Epithelial cell of esophagus (primary cell): ENCODE measurements around the gene IFNL4.
A peak's percentile ranks its signal among the peaks of the same experiment; 100 is the strongest.
"Not testable (repeated sequence)": the region's sequence is repeated elsewhere in the genome, so short reads cannot be mapped to it uniquely, and the experiment has no call there.

Experiments used
- DNase-seq: peaks from one replicate; pipeline ENCODE4 v3.0.0; 2010; ENCODE audit warnings: low read depth
- H3K4me3 ChIP-seq: 2 replicates; pipeline ENCODE4 v1.5.1; 2011; ENCODE audit warnings: mild to moderate bottlenecking, low read length, control low read depth
- CTCF ChIP-seq: IDR thresholded peaks from 2 replicates; pipeline ENCODE4 v1.5.1; 2011; ENCODE audit warnings: low read depth, mild to moderate bottlenecking, low read length, control low read depth, inconsistent platforms; ENCODE audit not compliant: insufficient read depth; ENCODE audit errors: missing control alignments

IFNL4 gene

DNA sequence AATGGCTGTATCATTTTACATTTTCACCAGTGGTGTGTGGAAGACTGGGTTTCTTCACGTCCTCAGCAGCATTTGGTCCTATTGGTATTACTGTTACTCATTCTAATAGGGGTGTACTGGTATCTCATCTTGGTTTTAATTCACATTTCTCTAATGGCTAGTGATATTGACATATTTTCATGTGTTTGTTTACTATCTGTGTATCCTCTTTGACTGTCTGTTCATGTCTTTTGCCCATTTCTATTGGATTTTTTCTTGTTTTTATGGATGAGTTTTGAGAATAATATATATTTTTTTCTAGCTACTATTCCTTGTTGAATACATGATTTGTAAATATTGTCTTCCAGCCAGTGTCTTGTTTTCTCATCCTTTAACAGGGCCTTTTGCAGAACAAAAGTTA, 33.4 kb upstream of the IFNL4 start:
- DNase-seq = no peak
- TF ChIP-seq CTCF = no peak
- no peak overlapping the region for H3K4me3 ChIP-seq

DNA sequence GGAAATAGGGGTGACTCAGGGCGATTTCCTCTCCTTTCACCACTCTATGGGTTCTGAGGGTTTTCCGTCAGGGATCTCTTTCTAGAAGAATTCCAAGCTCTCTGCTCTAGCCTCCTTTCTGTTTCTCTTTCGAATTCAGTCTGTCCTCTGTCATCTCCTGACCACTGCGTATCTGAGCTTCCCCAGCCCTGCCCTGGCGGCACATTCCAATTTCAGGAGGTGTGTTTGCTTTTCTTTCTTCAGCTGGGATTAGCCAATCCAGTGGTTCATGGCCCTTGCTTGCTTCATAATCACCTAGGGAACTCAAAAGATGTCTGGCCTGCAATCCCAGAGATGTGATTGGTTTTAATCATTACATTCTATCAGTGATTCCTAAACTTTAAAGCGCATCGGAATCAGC, 28.9 kb upstream of the IFNL4 start:
- no peak overlapping the region for H3K4me3 ChIP-seq
- TF ChIP-seq CTCF = no peak
- peak; percentile 22 for DNase-seq

DNA sequence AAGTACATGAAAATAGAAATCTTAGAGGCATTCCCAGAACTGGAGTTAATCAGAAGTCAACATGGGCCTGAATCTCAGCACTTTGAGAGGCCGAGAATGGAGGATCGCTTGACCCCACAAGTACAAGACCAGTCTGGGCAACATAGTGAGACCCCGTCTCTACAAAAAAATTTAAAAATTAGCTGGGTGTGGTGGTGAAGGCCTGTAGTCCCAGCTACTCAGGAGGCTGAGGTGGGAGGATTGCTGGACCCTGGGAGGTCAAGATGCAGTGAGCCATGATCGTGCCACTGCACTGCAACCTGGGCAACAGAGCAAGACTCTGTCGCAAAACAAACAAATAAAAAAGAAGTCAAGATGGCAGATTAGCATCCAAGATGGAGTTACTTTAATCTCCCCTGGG, 28.1 kb upstream of the IFNL4 start:
- DNase-seq = no peak
- H3K4me3 ChIP-seq = no peak overlapping the region

GRCh38 chr19:39275578-39275977, 26.9 kb upstream of the IFNL4 start:
- DNase-seq = no peak
- TF ChIP-seq CTCF = no peak

More for the DNA sequence above, 28.1 kb upstream of the IFNL4 start:
- no peak for TF ChIP-seq CTCF

GRCh38 chr19:39273859-39274258, 25.2 kb upstream of the IFNL4 start:
- not testable (repeated sequence) for H3K4me3 ChIP-seq, DNase-seq

More at GRCh38 chr19:39275578-39275977, 26.9 kb upstream of the IFNL4 start:
- no peak overlapping the region for H3K4me3 ChIP-seq

GRCh38 chr19:39270036-39270871, 21.6 kb upstream of the IFNL4 start:
- no peak for DNase-seq
- no peak for TF ChIP-seq CTCF

GRCh38 chr19:39269369-39269768, 20.7 kb upstream of the IFNL4 start:
- H3K4me3 ChIP-seq, DNase-seq: not testable (repeated sequence)

More at GRCh38 chr19:39270036-39270871, 21.6 kb upstream of the IFNL4 start:
- H3K4me3 ChIP-seq = no peak overlapping the region

GRCh38 chr19:39268531-39269223, 20.0 kb upstream of the IFNL4 start:
- not testable (repeated sequence) for H3K4me3 ChIP-seq, DNase-seq

DNA sequence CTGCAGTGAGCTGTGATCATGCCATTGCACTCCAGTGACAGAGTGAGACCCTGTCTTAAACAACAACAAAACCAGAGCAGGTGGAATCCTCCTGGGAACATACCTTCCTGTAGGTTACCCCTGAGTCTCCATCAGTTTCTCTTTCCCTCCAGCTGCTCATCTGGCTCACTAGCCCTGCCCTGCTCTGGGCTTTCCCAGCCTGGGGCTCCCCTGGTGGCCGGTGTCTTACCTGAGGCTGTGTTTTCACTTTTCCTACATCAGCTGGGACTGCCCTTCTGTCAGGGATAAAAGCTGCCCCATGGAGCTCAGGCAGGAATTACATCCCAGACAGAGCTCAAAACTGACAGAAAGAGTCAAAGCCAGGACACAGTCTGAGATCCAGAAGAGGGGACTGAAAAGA, 19.4 kb upstream of the IFNL4 start, which contains the start of gene IFNL2:
TSS of gene IFNL2 (plus strand) at position 312 of the 400 bp plus-strand sequence. CDS start 173 bp downstream, outside the sequence.
- H3K4me3 ChIP-seq, DNase-seq: not testable (repeated sequence)
